Heart left ventricle (tissue), 16 donors: Measurements from ENCODE around the gene ACAN. TPM values are rescaled to one million over a fixed set of nuclear protein-coding genes. Genes with fewer than 3 reads are reported as not detected.

ENCODE experiments used
- ATAC-seq, 4 donors: fragments of 200-7000 bp; cut with Tn5 transposase; one replicate each; pipeline ENCODE4 v1.9.1; 2020 to 2022; ENCODE audit warnings: moderate library complexity in 4 of 4, mild to moderate bottlenecking in 3 of 4, moderate number of reproducible peaks in 1 of 4
- DNase-seq, 5 donors: peaks; one replicate each; pipeline ENCODE4 v3.0.0-alpha.2; 2020
- H3K27ac ChIP-seq, 12 donors: fragments of 200-600 bp; sonication (generic) in 4 of 12; one replicate each; pipeline versions ENCODE4 v1.5.0 to v1.8.0; 2016 to 2022; ENCODE audit warnings: mild to moderate bottlenecking in 2 of 12
- H3K27me3 ChIP-seq, 9 donors: fragments of 200-600 bp; sonication (generic) in 2 of 9; one replicate each; pipeline versions ENCODE4 v1.5.1 to v1.8.0; 2016 to 2022; ENCODE audit warnings: mild to moderate bottlenecking in 3 of 9
- H3K36me3 ChIP-seq, 9 donors: fragments of 200-600 bp; sonication (generic) in 2 of 9; one replicate each; pipeline versions ENCODE4 v1.5.0 to v1.8.0; 2018 to 2022; ENCODE audit warnings: mild to moderate bottlenecking in 2 of 9
- H3K4me1 ChIP-seq, 12 donors: fragments of 200-600 bp; sonication (generic) in 4 of 12; one replicate each; pipeline versions ENCODE4 v1.5.0 to v1.8.0; 2016 to 2022; ENCODE audit warnings: mild to moderate bottlenecking in 3 of 12
- H3K4me3 ChIP-seq, 12 donors: fragments of 200-600 bp; sonication (generic) in 4 of 12; one replicate each; pipeline versions ENCODE4 v1.5.0 to v1.8.0; 2017 to 2022; ENCODE audit warnings: mild to moderate bottlenecking in 9 of 12, moderate library complexity in 4 of 12
- H3K9me3 ChIP-seq, 12 donors: fragments of 200-600 bp; sonication (generic) in 4 of 12; one replicate each; pipeline versions ENCODE4 v1.5.0 to v1.8.0; 2016 to 2022; ENCODE audit warnings: mild to moderate bottlenecking in 1 of 12
- POLR2A ChIP-seq, 2 donors: fragments of 450-650 bp; IDR thresholded peaks; one replicate each; pipeline ENCODE4 v1.6.1; 2017; ENCODE audit warnings: antibody characterized with exemption in 2 of 2, mild to moderate bottlenecking in 2 of 2, moderate library complexity in 2 of 2
- WGBS, 4 donors: extraction: QIAGEN DNeasy Blood & Tissue Kit in 2 of 4; methylation state at CpG; one replicate each; pipeline versions ENCODE4 v1.1.5 to v1.1.7; 2013 to 2018; 5-methylcytosine and 5-hydroxymethylcytosine counted together
- intact Hi-C, 10 donors: fragments of 100-400 bp; cut with DNase I; formaldehyde crosslinking; loops; one replicate each; pipeline versions ENCODE4 v1.11.1 to v1.14.2; 2022
- polyA plus RNA-seq, 2 donors: library from polyadenylated mRNA; stranded (reverse); fragments of 200-250 nt; gene quantifications; one replicate each; pipeline ENCODE4 v1.2.3, GENCODE V29; 2013
- total RNA-seq, 9 donors: library from RNA; depleted of rRNA in 2 of 9; stranded (reverse); fragments of >200 nt in 2 of 9; fragmentation: NEBNext Ultra II Directional in 3 of 9; extraction: Animal tissue kit (Norgen Biotek cat#: 25700) in 3 of 9; gene quantifications; one replicate each; pipeline versions ENCODE4 v1.1.0 to v1.2.4, GENCODE V29; 2016 to 2023
- TF ChIP-seq, protein P1 (sequence below), 12 donors: fragments of 200-600 bp; sonication (generic) in 4 of 12; IDR thresholded peaks; one replicate each; pipeline versions ENCODE4 v1.5.0 to v1.8.0; 2018 to 2022; ENCODE audit warnings: antibody characterized with exemption in 12 of 12, mild to moderate bottlenecking in 5 of 12
- donor health status: ischemic (EF 13 %, LVEDD 7.1; RV severe dilation, severe dysfunction).
- donor health status: healthy with polysubstance abuse.
- donor health status: DM: no; HTN: yes; CAD: no.
- donor health status: DM: no; HTN: no; CAD: no.
- donor health status: ischemic (EF 25% LVEDD 6.9; RV normal size, moderate dysfunction).
- donor health status: ischemic (EF 25% LVEDD 5.7; RV mildly dilated, moderate dysfunction).
- donor health status: healthy.
- donor health status: DM: yes; HTN: yes; CAD: no.
- donor health status: ischemic (EF 35%, LVEDD 5.7; RV mildly dilated, moderate dysfunction).
- donor health status: nonischemic (EF 11% LVEDD 7.7; RV severe dilation, severe dysfunction).
- donor health status: DM: yes; HTN: yes; CAD: no.
- donor health status: PGD.
- donor health status: ischemic (EF 29% LVEDD 5.4; RV normal size, mild dysfunction).
- donor health status: nonischemic (EF 23%, LVEDD 6.1; RV moderate dilation, normal function).

The ACAN gene
- total and polyA plus RNA-seq, 11 donors: 0.02 to 1.2 (median 0.17) TPM; not detected in 1

DNA sequence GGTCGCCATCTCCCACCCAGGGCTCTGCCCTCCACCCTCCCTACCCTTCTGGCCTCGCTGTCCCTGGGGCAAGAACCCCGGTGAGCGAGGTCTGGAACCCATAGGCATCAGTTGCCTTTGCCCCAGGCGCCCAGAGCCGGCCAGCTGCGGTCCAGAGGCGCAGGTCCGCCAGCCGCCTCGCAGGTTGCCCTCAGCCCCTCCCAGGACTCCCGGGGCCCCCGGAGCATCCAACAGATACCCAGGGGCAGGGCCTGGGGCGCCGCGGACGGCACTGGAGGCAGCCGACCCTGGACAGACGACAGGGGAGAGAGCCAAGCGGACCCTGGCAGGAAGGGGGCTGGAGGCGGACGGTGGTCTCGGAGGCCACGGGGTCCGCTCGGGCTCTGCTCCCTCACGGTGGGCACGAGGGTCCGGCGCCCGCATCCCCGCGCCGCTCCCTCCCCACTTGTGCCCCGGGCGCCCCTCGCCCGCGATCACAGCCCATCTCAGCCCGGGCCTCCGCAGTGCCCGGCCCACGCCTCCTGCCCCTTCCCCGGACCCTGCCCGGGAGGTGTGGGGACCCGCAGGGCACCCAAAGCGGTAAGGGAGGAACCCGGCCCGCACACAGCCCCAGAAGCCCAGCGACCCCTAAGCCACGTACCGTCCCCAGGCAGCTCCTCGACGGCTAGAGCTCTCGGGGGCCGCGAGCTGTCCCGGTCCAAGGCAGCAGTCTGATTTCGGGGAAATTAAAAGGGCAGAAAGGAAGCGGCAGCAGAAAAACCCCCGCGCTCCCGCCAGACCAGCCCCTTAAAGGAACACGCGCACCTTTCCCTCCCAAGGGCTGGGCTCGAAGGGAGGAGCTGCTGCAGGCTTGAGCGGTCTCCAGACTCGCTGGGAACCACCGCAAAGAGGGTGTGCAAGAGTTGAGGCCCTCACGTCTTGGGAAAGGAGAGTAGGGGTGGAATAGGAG is 91.9 kb downstream of the ACAN start, which contains the start of gene HAPLN3:
Gene HAPLN3, minus strand, starts transcription at position 726 of the 949 bp plus-strand sequence. CDS start 8,246 bp downstream, outside the sequence.
- H3K9me3 ChIP-seq: no peaks in the 10 kb centered on the region
- intact Hi-C loops: loop anchor here in 8 of 10 donors (5.0 to 10.0 kb wide), 6 partner anchors 240 to 282 kb away; partner anchors contain the start of gene AEN (in 5 of the 8)
- H3K4me1 ChIP-seq: peaks cover 5 to 57% (median 42%) of the 10 kb centered on the region in 12 donors
- peak within 1 kb of the TSS in 5 of 12 donors; percentile 9 to 81 (median 61) for H3K27ac ChIP-seq
- 1 to 11% (median 2%) methylated on average over 25 to 70 of the region's 70 CpGs for WGBS, 4 donors
- TF ChIP-seq POLR2A (IDR thresholded peaks at IDR 0.05): no peak
- TF ChIP-seq, protein P1, sequence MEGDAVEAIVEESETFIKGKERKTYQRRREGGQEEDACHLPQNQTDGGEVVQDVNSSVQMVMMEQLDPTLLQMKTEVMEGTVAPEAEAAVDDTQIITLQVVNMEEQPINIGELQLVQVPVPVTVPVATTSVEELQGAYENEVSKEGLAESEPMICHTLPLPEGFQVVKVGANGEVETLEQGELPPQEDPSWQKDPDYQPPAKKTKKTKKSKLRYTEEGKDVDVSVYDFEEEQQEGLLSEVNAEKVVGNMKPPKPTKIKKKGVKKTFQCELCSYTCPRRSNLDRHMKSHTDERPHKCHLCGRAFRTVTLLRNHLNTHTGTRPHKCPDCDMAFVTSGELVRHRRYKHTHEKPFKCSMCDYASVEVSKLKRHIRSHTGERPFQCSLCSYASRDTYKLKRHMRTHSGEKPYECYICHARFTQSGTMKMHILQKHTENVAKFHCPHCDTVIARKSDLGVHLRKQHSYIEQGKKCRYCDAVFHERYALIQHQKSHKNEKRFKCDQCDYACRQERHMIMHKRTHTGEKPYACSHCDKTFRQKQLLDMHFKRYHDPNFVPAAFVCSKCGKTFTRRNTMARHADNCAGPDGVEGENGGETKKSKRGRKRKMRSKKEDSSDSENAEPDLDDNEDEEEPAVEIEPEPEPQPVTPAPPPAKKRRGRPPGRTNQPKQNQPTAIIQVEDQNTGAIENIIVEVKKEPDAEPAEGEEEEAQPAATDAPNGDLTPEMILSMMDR (IDR thresholded peaks at IDR 0.05): no peak
- no peak for DNase-seq
- ATAC-seq: peak in 3 of 4 donors; percentile 12 to 27 (median 21)
- peaks cover 0 to 18% (median 13%) of the 10 kb centered on the region in 9 donors for H3K36me3 ChIP-seq
- peaks cover 0 to 8% (median 0%) of the 10 kb centered on the region in 9 donors for H3K27me3 ChIP-seq
- peak within 1 kb of the TSS; percentile 1 to 84 (median 58) for H3K4me3 ChIP-seq

- Histone ChIP-seq H3K4me3 (no peak overlapping the region), H3K36me3 (peaks cover 0 to 31% (median 22%) of the 10 kb centered on the region in 9 donors), H3K27me3 (peaks cover 0 to 8% (median 0%) of the 10 kb centered on the region in 9 donors), H3K27ac (peak overlapping the region in 10 of 12 donors; percentile 26 to 84 (median 80)), H3K4me1 (peaks cover 5 to 64% (median 44%) of the 10 kb centered on the region in 12 donors), H3K9me3 (no peaks in the 10 kb centered on the region)
- ATAC-seq (peak in 2 of 4 donors; percentile 1 to 15), DNase-seq (no peak)
- TF ChIP-seq, protein P1 (IDR thresholded peaks at IDR 0.05): no peak
- no peak for TF ChIP-seq POLR2A (IDR thresholded peaks at IDR 0.05)
- 62 to 75% (median 63%) methylated on average over 8 of the region's 8 CpGs for WGBS, 4 donors
- intact Hi-C loops: loop anchor here in 7 of 10 donors (5.0 to 10.0 kb wide), 6 partner anchors 242 to 281 kb away; partner anchors contain the start of gene AEN (in 4 of the 7)
Measured at GRCh38 chr15:88896333-88897033, 93.2 kb downstream of the ACAN start.

DNA sequence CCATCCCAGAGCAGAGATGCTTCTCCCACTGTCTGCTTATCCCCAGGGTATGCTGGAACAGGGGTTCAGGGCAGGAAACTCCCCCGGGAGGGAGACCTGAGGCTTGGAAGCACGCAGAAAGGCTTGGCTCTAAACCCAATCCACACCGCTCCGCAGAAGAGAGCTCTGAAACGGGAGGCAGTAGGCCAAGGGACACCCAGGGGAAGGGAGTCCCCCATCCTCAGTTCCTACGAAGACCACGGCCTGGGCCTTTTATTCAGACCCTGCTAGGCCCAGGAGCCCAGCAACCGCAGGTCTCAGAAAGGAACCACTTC is 93.9 kb downstream of the ACAN start:
- intact Hi-C loops: loop anchor here in 7 of 10 donors (5.0 to 10.0 kb wide), 6 partner anchors 242 to 280 kb away; partner anchors contain the start of gene AEN (in 4 of the 7)
- ATAC-seq: no peak
- 8 to 21% (median 13%) methylated on average over 4 to 8 of the region's 8 CpGs for WGBS, 4 donors
- Histone ChIP-seq H3K27ac (peak overlapping the region in 11 of 12 donors; percentile 26 to 84 (median 79)), H3K9me3 (no peaks in the 10 kb centered on the region), H3K27me3 (peaks cover 0 to 8% (median 0%) of the 10 kb centered on the region in 9 donors), H3K4me3 (peak overlapping the region in 4 of 12 donors; percentile 5 to 28 (median 11)), H3K4me1 (peaks cover 5 to 67% (median 44%) of the 10 kb centered on the region in 12 donors), H3K36me3 (peaks cover 0 to 37% (median 27%) of the 10 kb centered on the region in 9 donors)
- peak in 1 of 2 donors; percentile 10 for TF ChIP-seq POLR2A (IDR thresholded peaks at IDR 0.05)
- TF ChIP-seq, protein P1 (IDR thresholded peaks at IDR 0.05): no peak
- DNase-seq: no peak
